GM21360 (cell line): ENCODE results near the gene ETFBKMT.
"Not testable (repeated sequence)": the region's sequence is repeated elsewhere in the genome, so short reads cannot be mapped to it uniquely, and the experiment has no call there.

Experiments used
- ATAC-seq: cut with Tn5 transposase; IDR thresholded peaks from one replicate; pipeline ENCODE4 v1.9.1; 2021; ENCODE audit warnings: mild to moderate bottlenecking, moderate library complexity; ENCODE audit not compliant: unreplicated experiment

Gene ETFBKMT

GRCh38 chr12:31716998-31717397 is 57.5 kb downstream of the ETFBKMT start:
- not testable (repeated sequence) for ATAC-seq

- ATAC-seq: not testable (repeated sequence)
Observed at GRCh38 chr12:31718542-31719198, 59.2 kb downstream of the ETFBKMT start.

GRCh38 chr12:31722580-31722979 is 63.1 kb downstream of the ETFBKMT start:
- no peak for ATAC-seq
